OCI-LY3 (cell line): Measurements from ENCODE around the gene BAIAP2.

Source experiments
- H2AFZ ChIP-seq: fragments of 200-600, 300-600 bp; shearing (Covaris generic); 2 replicates; pipeline ENCODE4 v1.6.0; 2014; ENCODE audit warnings: antibody characterized with exemption, low read depth, low read length
- H3K27ac ChIP-seq: fragments of 200-600, 300-600 bp; sonication (generic); 2 replicates; pipeline ENCODE4 v1.5.1; 2014; ENCODE audit warnings: mild to moderate bottlenecking, low read length, moderate library complexity, mixed read lengths
- H3K27me3 ChIP-seq: fragments of 200-600, 300-600 bp; sonication (generic); 2 replicates; pipeline ENCODE4 v1.6.1; 2014; ENCODE audit warnings: low read depth, low read length, mixed read lengths
- H3K36me3 ChIP-seq: fragments of 200-600, 300-600 bp; sonication (generic); replicated peaks from 2 replicates; pipeline ENCODE3; 2014; ENCODE audit warnings: low read depth, low read length, mixed read lengths
- H3K4me1 ChIP-seq: fragments of 300-600, 200-600 bp; sonication (generic); 2 replicates; pipeline ENCODE4 v1.6.1; 2014; ENCODE audit warnings: low read length, mixed read lengths
- H3K4me2 ChIP-seq: fragments of 200-600, 300-600 bp; sonication (generic); 2 replicates; pipeline ENCODE4 v1.6.1; 2014; ENCODE audit warnings: low read length, mixed read lengths
- H3K4me3 ChIP-seq: fragments of 300-600, 200-600 bp; sonication (generic); 2 replicates; pipeline ENCODE4 v1.5.1; 2014; ENCODE audit warnings: antibody characterized with exemption, mild to moderate bottlenecking, low read length, moderate library complexity
- H3K79me2 ChIP-seq: fragments of 300-600, 200-600 bp; shearing (Covaris generic); 2 replicates; pipeline ENCODE4 v1.6.1; 2014; ENCODE audit warnings: mild to moderate bottlenecking, low read length, mixed read lengths
- H3K9ac ChIP-seq: fragments of 300-600, 200-600 bp; shearing (Covaris generic); 2 replicates; pipeline ENCODE4 v1.6.0; 2014; ENCODE audit warnings: mild to moderate bottlenecking, low read length, moderate library complexity
- H3K9me3 ChIP-seq: fragments of 200-600, 300-600 bp; shearing (Covaris generic); 2 replicates; pipeline ENCODE4 v1.6.1; 2014; ENCODE audit warnings: low read length, mixed read lengths; ENCODE audit not compliant: insufficient read depth
- H4K20me1 ChIP-seq: fragments of 200-600, 300-600 bp; sonication (generic); 2 replicates; pipeline ENCODE4 v1.6.1; 2016; ENCODE audit warnings: low read length, mixed read lengths; ENCODE audit not compliant: insufficient read depth
- CTCF ChIP-seq: fragments of 200-600, 300-600 bp; sonication (generic); IDR thresholded peaks from 2 replicates; pipeline ENCODE4 v1.5.1; 2014; ENCODE audit warnings: antibody characterized with exemption, low read length, low read depth
- EZH2phosphoT487 ChIP-seq: fragments of 200-600 bp; shearing (Covaris generic); IDR thresholded peaks from 2 replicates; pipeline ENCODE4 v1.6.1; 2018; ENCODE audit warnings: antibody characterized with exemption, mixed run types, low read depth

Gene BAIAP2

GRCh38 chr17:81053041-81053970 lies 18.4 kb downstream of the BAIAP2 start:
- Histone ChIP-seq H3K4me1 (peaks cover 24% of the 10 kb centered on the region), H3K79me2 (no peaks in the 10 kb centered on the region), H4K20me1 (no peaks in the 10 kb centered on the region), H3K36me3 (no peaks in the 10 kb centered on the region), H3K27me3 (peaks cover 5% of the 10 kb centered on the region; the same call in 1 of the 2 replicates), H3K4me3 (no peak overlapping the region), H3K27ac (no peak overlapping the region), H3K9me3 (no peaks in the 10 kb centered on the region), H3K4me2 (no peak overlapping the region), H3K9ac (no peak overlapping the region), H2AFZ (no peak overlapping the region)
- TF ChIP-seq CTCF (no peak), EZH2phosphoT487 (no peak)

- H3K4me2 ChIP-seq = no peak overlapping the region
- no peaks in the 10 kb centered on the region for H3K79me2 ChIP-seq
Measured at GRCh38 chr17:81054308-81054707, 19.4 kb downstream of the BAIAP2 start.

GRCh38 chr17:81054881-81055370 lies 20.0 kb downstream of the BAIAP2 start:
- Histone ChIP-seq H3K4me2 (no peak overlapping the region), H3K4me1 (peaks cover 7% of the 10 kb centered on the region), H3K4me3 (no peak overlapping the region), H3K9me3 (no peaks in the 10 kb centered on the region), H3K79me2 (no peaks in the 10 kb centered on the region), H3K9ac (no peak overlapping the region), H4K20me1 (no peaks in the 10 kb centered on the region), H3K27me3 (peaks cover 5% of the 10 kb centered on the region; the same call in 1 of the 2 replicates), H3K36me3 (no peaks in the 10 kb centered on the region), H3K27ac (no peak overlapping the region), H2AFZ (no peak overlapping the region)
- no peak for TF ChIP-seq EZH2phosphoT487
- TF ChIP-seq CTCF = no peak

More at GRCh38 chr17:81054308-81054707, 19.4 kb downstream of the BAIAP2 start:
- no peaks in the 10 kb centered on the region for H4K20me1 ChIP-seq
- peaks cover 14% of the 10 kb centered on the region for H3K4me1 ChIP-seq
- H3K4me3 ChIP-seq = no peak overlapping the region
- no peaks in the 10 kb centered on the region for H3K9me3 ChIP-seq
- H2AFZ ChIP-seq = no peak overlapping the region
- H3K36me3 ChIP-seq = no peaks in the 10 kb centered on the region
- H3K27ac ChIP-seq = no peak overlapping the region
- peaks cover 5% of the 10 kb centered on the region; the same call in 1 of the 2 replicates for H3K27me3 ChIP-seq
- no peak overlapping the region for H3K9ac ChIP-seq
- no peak for TF ChIP-seq EZH2phosphoT487
- TF ChIP-seq CTCF = no peak

- Histone ChIP-seq H3K79me2 (no peaks in the 10 kb centered on the region), H3K9ac (no peak overlapping the region), H3K27me3 (peaks cover 10% of the 10 kb centered on the region), H3K36me3 (no peaks in the 10 kb centered on the region), H4K20me1 (no peaks in the 10 kb centered on the region), H2AFZ (no peak overlapping the region), H3K4me2 (no peak overlapping the region), H3K4me3 (no peak overlapping the region), H3K4me1 (no peaks in the 10 kb centered on the region), H3K27ac (no peak overlapping the region), H3K9me3 (no peaks in the 10 kb centered on the region)
- no peak for TF ChIP-seq CTCF
- no peak for TF ChIP-seq EZH2phosphoT487
Measured at GRCh38 chr17:81056312-81056711, 21.4 kb downstream of the BAIAP2 start.
